NOMO-1 (cell line): Measurements from ENCODE around the gene LILRA6.
"Not testable (repeated sequence)": the region's sequence is repeated elsewhere in the genome, so short reads cannot be mapped to it uniquely, and the experiment has no call there.

Experiments used
- DNase-seq, 2 experiments: peaks; one replicate each; lab custom pipeline; 2025; ENCODE audit not compliant: unreplicated experiment in 2 of 2; lab: John Stamatoyannopoulos, UW

The LILRA6 gene

DNA sequence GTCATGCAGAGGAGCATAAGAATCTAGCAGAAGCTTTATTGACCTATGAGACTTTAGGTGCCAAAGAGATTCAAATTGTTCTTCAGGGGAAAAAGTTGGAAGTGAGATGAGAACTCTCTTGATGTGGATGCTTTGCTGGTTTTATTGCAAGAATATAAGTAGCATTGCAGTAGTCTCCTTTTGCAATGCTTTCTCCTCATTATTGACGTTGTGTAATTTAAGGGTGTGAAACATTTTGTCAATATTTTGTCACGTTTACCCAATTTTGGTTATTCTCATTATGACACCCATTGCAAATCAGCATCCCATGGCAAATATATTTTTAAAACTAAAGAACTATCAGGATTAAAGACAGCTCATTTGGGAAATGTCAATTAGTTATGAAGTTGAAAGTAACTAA is 26.3 kb upstream of the LILRA6 start:
- peak in 1 of 2 experiments; percentile 17 for DNase-seq

DNA sequence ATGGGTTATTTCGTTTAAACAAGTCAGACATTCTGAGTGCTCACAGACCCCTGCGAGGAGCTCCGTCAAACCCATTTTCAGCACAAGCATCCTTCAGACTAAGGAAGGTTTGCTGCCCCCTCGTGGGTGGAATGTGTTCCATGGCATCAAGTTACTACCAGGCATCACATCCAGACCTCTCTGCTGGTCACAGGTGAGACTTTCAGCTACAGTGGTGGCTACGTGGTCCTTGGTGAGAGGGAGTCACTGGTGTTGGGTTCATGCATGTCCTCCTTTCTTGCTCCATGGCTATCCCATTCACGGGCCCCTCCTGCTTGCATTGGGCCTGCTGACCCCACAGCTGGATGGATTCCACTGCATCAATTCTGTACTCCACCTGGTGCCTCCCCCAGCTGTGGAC is 23.5 kb upstream of the LILRA6 start:
- DNase-seq: peak; percentile 14 to 61

DNA sequence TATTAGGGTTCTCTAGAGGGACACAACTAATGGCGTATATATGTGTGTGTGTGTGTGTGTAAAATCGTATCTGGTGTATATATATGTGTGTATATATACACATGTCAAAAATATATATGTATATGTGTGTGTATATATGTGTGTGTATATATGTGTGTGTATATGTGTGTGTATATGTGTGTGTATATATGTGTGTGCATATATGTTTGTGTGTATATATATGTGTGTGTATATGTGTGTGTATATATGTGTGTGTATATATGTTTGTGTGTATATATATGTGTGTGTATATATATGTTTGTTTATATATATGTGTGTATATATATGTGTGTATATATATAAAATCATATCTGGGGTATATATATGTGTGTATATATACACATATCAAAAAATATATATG is 19.9 kb upstream of the LILRA6 start:
- no peak for DNase-seq

DNA sequence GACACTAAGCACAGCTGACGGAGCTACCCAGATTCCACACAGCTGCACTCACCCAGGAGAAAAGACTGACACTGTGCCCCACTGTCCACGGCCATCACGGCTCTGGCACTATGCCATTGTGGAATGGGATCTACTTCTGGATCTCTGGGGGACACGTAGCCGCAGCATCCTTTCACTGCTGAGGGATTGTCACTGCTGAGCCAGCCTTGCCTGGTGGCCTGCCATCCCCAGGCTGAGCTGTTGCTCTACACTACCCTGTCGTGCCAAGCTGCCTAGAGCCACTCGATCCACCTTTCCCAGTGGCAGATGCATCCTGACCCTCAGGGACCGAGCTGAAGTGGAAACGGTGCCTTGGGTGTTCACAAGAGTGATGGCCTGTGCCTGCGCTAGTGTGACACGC is 19.5 kb upstream of the LILRA6 start:
- no peak for DNase-seq

DNA sequence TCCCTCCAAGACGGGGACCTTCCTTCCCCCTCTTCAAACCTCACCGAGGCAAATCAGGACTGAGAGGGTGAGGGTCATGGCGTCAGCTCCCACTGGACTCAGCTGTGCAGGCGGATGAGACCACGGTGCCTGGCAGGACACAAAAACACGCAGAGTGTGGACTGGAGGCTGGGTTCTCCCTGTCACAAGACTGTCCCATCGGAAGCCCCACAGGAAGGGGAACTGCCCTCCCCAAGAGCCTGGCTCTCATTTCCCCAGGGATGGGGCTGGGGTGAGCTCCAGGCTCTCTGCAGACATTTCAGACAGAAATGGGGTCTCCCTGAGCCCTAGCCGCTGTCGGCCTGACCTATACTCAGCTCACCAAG is 14.5 kb upstream of the LILRA6 start, which contains the start of gene LILRB5:
Gene LILRB5, minus strand, starts transcription at position 158 of the 365 bp plus-strand sequence. Its CDS starts 80 bp downstream, at position 78.
- DNase-seq: no peak

DNA sequence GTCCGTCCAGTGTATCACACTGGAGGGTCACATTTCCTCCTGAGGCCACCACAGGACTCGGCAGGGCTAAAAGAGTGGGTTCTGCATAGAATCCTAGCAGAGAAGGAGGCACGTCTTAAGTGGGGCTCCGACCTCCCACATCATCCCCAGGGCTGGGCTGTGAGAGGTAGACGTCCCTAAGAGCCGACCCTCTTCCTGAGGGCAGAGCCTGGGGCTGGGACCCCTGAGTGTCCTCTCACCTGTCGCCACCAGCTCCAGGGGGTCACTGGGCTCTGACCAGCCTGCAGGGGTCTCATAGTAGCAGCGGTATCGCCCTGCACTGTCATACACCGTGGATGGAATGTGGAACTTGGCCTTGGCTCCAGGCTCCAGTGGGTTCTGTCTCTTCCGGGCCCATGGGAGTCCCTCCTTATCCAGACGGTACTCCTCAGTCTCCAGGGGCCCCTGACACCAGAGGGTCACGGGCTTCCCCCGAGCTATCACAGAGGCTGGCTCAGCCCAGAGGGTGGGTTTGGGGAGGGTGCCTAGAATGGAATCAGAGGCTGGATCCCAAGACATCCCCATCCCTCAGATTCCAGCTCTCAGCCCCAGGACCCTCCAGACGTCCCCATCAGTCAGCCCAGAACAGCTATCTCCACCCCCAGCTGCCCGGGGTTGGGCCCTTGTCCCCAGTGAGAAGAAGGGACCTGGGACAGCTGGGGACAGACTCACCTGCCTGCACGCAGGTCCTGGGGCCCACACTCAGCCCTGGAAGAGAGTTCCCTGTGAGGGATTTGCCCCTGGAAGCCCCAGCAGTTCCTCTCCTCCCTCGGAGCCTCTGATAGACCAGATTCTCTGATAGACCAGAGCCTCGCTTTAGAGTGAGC is 13.9 kb upstream of the LILRA6 start:
- DNase-seq: no peak

DNA sequence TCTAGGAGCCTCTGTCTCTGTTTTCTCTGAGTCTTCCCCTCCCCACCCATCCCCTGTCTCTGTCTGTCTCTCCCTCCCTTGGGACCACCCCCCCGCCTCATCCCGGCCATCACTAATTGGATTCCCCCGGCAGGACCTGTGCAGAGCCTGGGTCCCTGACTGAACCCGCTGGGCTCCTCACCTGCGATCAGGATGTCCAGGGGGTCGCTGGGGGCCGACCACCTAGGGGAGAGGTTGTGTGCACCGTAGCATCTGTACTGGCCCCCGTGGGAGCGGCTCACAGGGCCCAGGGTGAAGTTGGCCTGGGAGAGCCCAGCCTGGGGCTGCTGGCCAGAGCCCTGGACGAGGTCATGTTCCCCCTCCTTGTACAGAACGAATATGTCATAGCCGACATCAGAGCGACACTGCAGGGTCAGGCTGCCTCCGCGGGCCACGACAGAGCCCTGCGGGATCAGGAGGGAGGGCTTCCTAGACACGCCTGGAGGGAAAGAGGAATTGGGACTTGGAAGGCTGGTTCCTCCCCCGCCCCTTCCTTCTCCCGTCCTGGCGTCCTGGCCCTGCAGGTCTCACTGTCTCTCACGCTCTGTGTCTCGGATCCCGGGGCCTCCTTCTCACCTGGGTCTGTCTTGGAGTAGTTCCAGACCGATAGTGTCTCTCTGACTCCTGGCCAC is 12.7 kb upstream of the LILRA6 start:
- no peak for DNase-seq

DNA sequence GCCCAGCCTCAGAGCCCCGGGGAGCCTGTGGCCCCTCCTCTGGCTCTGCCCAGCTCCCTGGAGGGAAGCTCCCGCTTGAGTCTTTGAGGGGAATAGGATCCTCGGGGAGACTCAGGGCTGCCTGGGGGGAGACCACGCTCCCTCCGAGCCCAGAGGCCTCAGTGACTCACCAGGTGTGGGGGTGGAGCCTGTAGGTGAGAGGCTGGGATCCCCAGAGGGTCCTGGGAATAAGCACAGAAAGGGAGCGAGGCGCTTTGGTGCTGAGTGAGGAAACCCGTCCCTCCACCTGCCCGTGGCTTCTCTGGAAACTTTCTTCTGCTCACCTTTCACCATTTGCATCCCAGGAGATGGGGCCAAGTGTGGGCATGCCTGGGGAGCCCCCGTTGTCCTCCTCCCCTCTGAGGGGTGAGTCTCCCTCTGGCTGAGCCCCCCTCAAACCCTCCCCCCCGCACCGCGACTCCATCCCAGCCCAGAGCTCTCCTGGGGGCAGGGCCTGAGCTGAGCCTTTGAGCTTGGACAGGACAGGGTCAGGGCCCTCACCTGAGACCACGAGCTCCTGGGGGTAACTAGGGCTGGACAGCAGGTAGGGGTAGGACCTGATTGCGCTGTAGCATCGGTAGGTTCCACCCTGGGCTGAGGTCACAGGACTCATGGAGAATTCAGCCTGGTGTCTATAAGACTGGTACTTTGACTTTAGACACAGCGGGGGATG is 11.8 kb upstream of the LILRA6 start:
- no peak for DNase-seq

DNA sequence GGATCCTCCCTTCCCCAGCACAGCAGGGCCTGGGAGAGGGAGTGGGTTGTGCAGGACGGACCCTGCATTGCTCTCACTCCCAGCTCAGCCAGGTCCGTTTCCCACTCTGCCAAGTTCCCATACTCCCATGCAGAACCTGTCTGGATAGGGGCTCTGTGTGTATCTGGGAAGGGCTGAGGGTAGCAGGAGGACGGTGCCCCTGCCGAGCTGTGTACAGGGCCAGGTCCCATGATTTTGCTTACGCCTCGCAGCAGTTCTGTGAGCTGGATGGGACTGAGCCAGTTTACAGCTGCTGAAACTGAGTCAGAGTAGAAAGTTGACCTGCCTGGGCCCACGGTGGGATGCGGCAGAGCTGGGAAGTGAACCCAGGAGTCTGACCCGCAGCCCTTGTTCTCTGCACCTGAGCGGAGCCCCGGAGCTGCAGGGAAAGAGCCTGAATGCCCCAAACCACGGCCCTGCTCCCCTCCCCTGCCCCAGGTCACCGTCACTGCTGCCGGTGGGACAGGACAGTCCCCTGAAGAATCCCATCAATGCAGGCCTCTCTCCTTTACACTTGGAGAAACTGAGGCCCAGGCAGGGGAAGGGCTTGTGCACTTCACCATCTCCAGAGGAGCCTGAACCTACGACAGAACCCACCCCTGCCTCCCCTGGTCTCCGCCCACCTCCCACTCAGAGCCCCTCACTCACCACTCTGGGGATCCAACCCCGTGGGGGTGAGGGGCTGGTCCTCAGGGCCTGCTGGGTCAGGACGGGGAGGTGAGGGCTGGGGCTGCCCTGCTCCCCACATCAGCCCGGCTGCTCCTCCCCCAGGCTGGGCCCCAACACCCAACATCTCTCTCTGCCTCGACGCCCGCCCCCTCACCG is 11.0 kb upstream of the LILRA6 start:
- DNase-seq: no peak

DNA sequence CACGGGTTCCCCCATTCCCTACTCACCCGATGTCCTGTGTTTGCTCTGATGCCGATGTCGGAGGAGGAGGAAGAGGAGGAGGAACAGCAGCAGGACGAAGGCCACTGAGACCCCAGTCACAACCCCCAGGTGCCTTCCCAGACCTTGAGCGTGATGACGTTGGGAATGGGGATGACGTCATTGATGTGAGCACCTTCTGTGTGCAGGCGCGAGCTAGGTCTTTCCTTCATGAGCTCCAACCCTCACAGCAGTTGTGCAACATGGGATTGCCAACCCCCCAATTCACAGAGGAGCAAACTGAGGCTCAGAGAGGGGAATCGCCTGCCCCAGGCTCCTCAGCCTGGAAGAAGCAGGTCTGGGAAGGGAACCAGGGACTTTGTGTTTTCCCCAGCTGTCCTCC is 10.3 kb upstream of the LILRA6 start:
- no peak for DNase-seq

DNA sequence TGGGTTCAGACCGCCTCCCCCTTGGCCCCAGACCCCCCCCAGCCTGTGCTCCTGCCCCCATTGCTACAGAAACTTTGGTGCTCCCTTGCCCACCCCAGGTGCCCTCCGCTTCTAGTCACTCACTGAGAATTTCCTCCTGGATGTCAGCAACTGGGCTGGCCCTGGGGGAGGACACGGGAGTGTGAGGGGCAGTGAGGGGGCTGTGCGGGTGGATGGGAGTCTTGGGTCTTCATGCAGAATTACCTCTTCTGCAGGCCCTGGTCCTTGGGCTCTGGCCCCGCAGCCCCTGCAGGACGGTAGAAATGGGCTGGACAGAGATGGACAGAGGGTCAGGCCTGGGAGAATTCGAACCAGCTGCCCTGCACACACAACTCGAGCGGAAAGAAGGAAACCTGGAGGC is 9.7 kb upstream of the LILRA6 start:
- no peak for DNase-seq

DNA sequence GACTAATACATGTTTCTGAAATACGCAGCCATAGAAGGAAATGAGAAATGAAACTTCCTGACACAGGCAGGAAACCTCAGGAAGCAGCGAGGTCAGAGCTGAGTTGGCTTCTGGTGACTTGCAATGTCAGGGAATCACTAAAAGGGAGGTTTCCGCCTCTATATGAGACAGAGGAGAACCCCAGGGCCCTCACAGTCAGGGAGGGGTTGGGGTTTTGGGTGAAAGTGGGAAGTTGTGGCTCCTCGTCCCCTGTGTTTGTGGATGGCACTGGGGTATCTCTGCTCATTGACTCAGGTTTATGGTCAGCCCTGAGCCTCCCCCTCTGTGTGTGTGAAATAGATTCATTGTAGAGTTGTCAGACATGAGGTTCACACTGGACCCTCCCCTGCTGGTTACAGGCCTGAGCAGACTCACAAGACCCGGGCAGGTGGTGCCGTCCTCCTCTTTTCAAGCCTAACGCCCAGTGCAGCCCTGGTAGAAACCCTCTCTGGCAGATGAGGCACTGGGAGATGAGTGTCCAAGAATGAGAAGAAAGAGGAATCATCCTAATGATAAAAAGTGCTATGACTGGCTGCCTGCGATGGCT is 5.5 kb upstream of the LILRA6 start:
- DNase-seq: peak; percentile 82 to 92

DNA sequence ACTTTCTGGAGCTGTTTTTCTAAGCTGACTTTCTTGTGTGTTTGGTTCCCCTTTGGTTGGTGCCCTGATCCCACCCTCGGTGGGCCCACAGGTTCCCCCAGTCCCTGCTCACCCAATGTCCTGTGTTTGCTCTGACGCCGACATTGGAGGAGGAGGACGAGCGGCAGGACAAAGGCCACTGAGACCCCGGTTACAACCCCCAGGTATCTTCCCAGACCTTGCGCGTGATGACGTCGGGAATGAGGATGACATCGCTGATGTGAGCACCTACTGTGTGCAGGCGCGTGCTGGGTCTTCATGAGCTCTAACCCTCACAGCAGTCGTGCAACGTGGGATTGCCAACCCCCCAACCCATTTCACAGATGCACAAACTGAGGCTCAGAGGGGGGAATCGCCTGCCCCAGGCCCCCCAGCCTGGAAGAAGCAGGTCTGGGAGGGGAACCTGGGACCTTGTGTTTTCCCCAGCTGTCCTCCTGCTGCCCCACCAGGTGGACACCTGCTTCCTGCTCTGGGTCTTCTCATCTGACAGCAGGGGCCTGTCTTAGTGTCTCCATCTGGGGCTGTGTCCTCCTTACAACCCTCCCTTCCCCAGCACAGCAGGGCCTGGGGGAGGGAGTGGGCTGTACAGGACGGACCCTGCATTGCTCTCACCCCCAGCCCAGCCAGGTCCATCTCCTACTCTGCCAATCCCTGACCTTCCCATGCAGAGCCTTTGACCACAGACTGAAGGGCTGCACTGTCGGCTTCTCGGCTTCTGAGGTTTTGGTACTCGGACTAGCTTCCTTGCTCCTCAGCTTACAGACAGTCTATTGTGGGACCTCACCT is 4.7 kb upstream of the LILRA6 start:
- DNase-seq: no peak

DNA sequence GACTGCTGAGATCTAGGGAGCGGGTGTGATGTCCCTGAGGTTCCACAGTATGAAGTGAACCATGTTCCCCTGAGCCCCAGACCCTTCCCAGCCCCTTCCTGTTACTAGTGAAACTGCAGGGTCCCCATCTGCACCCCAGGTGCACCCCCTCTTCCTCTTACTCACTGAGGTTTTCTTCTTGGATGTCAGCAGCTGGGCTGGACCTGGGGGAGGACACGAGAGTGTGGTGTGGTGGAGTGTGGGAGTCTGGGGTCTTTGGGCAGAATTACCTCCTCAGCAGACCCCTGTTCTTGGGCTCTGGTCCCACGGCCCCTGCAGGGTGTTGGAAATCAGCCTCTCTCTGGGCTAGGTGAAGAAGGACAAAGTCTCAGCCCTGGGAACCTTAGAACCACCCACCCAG is 3.3 kb upstream of the LILRA6 start:
- DNase-seq: no peak

DNA sequence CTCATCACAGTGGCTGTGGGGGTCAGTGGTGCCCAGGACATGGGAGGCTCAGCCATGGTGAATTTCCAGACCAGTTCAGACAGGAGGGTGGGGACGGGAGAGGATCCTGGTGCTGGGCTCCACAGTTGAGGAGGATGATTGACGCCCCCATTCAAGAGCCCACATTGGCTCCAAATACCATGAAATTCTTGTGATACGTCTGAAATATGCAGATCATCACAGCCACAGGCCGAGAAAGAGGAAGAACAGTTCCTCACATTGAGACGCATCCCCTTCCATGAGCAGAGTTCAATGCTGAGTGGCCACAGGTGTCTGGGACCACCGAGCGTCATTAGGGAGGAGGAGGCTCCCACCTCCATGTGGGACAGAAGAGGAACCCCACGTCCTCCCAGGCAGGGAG is 1.2 kb upstream of the LILRA6 start:
- DNase-seq: not testable (repeated sequence)

DNA sequence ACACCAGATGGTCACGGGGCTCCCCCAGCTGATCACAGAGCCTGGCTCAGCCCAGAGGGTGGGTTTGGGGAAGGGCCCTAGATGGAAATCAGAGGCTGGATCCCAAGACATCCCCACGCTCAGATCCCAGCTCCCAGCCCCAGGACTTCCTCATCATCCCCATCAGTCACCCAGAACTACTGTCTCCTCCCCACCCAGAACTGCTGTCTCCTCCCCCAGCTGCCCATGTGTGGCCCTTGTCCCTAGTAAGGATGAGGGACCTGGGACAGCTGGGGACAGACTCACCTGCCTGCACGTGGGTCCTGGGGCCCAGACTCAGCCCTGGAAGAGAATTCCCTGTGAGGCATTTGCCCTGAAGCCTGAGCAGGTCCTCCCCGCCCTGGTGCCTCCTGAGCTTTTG is 356 bp downstream of the LILRA6 start:
- DNase-seq: not testable (repeated sequence)

DNA sequence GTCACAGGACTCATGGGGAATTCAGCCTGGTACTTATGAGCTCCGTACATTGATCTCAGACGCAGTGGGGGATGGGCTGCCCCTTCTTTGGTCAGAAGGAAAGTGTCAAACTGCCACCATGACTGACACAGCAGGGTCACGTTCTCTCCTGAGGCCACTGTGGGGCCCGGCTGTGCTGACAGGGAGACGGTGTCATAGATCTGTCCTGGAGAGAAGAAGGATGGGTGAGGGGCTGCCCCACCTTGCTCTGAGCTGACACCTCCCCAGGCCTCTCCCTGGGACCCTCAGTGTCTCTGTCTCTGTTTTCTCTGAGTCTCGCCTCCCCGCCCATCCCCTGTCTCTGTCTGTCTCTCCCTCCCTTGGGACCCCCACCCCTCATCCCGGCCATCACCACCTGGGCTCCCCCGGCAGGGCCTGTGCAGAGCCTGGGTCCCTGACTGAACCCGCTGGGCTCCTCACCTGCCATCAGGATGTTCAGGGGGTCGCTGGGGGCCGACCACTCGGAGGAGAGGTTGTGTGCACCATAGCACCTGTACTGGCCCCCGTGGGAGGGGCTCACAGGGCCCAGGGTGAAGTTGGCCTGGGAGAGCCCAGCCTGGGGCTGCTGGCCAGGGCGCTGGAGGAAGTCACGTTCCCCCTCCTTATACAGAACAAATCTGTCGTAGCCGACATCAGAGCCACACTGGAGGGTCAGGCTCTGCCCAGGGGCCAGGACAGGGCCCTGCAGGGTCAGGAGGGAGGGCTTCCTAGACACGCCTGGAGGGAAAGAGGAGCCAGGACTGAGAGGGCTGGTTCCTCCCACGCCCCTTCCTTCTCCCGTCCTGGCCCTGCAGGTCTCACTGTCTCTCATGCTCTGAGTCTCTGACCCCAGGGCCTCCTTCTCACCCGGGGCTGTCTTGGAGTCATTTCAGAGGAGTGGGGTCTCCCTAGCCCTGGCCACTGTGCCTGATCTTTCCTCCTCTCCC is 1.9 kb downstream of the LILRA6 start:
- not testable (repeated sequence) for DNase-seq
